IPS DF 6.9 (cell line): ENCODE results near the gene NPY5R.

ENCODE experiments used
- DNase-seq: peaks from one replicate; pipeline ENCODE4 v3.0.0-alpha.2; 2013; ENCODE audit warnings: low read depth, low spot score
- H3K27ac ChIP-seq: one replicate; pipeline ENCODE4 v1.5.1; 2013; ENCODE audit warnings: low read length, control low read depth
- H3K27me3 ChIP-seq: 2 replicates; pipeline ENCODE4 v1.6.1; 2013; ENCODE audit warnings: mild to moderate bottlenecking, low read length; ENCODE audit not compliant: control insufficient read depth, insufficient read depth
- H3K36me3 ChIP-seq: 2 replicates; pipeline ENCODE4 v1.6.1; 2013; ENCODE audit warnings: low read length; ENCODE audit not compliant: control insufficient read depth, insufficient read depth
- H3K4me1 ChIP-seq: 2 replicates; pipeline ENCODE4 v1.6.1; 2013; ENCODE audit warnings: low read length; ENCODE audit not compliant: control insufficient read depth, insufficient read depth
- H3K4me3 ChIP-seq: 2 replicates; pipeline ENCODE4 v1.5.1; 2013; ENCODE audit warnings: mild to moderate bottlenecking, low read length
- H3K9me3 ChIP-seq: 2 replicates; pipeline ENCODE4 v1.6.1; 2013; ENCODE audit warnings: low read length, inconsistent platforms; ENCODE audit not compliant: control insufficient read depth, insufficient read depth
- WGBS: extraction: QIAGEN DNeasy Blood & Tissue Kit; methylation state at CpG from one replicate; pipeline ENCODE4 v1.1.7; 2013; ENCODE audit warnings: mixed read lengths, missing lambda C conversion rate; ENCODE audit not compliant: insufficient read length, insufficient coverage; 5-methylcytosine and 5-hydroxymethylcytosine counted together

Gene NPY5R

GRCh38 chr4:163343604-163344146 lies at the start of gene NPY5R:
Gene NPY5R (plus strand): TSS chr4:163343892. CDS start chr4:163350274, 6,382 bp downstream.
- Histone ChIP-seq H3K27ac (no peak within 1 kb of the TSS), H3K4me3 (peak within 1 kb of the TSS; percentile 78), H3K9me3 (no peaks in the 10 kb centered on the region), H3K36me3 (no peaks in the 10 kb centered on the region), H3K4me1 (no peaks in the 10 kb centered on the region), H3K27me3 (peaks cover 11% of the 10 kb centered on the region)
- no peak for DNase-seq
- no CpG with 5 or more reads among the region's 55 CpGs for WGBS

GRCh38 chr4:163295138-163295537 lies 48.6 kb upstream of the NPY5R start:
- no peak overlapping the region for H3K27ac ChIP-seq
- no peaks in the 10 kb centered on the region for H3K9me3 ChIP-seq
- no peaks in the 10 kb centered on the region for H3K36me3 ChIP-seq
- DNase-seq = no peak
- H3K27me3 ChIP-seq = no peaks in the 10 kb centered on the region
- H3K4me3 ChIP-seq = no peak overlapping the region
- no CpG with 5 or more reads among the region's 3 CpGs for WGBS
- H3K4me1 ChIP-seq = no peaks in the 10 kb centered on the region

GRCh38 chr4:163300445-163300844 lies 43.2 kb upstream of the NPY5R start:
- no peak for DNase-seq
- WGBS = no CpG with 5 or more reads among the region's 3 CpGs
- no peaks in the 10 kb centered on the region for H3K4me1 ChIP-seq
- no peak overlapping the region for H3K27ac ChIP-seq
- H3K27me3 ChIP-seq = no peaks in the 10 kb centered on the region
- H3K4me3 ChIP-seq = no peak overlapping the region
- no peaks in the 10 kb centered on the region for H3K9me3 ChIP-seq
- no peaks in the 10 kb centered on the region for H3K36me3 ChIP-seq

- no peak for DNase-seq
- no CpG with 5 or more reads among the region's 2 CpGs for WGBS
- no peaks in the 10 kb centered on the region for H3K36me3 ChIP-seq
- no peaks in the 10 kb centered on the region for H3K9me3 ChIP-seq
- no peaks in the 10 kb centered on the region for H3K4me1 ChIP-seq
- no peak overlapping the region for H3K27ac ChIP-seq
- H3K4me3 ChIP-seq = no peak overlapping the region
- no peaks in the 10 kb centered on the region for H3K27me3 ChIP-seq
These were observed 40.6 kb upstream of the NPY5R start for GRCh38 chr4:163303069-163303468.

- no CpG with 5 or more reads among the region's 1 CpG for WGBS
- H3K27me3 ChIP-seq = no peaks in the 10 kb centered on the region
- no peak overlapping the region for H3K4me3 ChIP-seq
- H3K36me3 ChIP-seq = no peaks in the 10 kb centered on the region
- H3K9me3 ChIP-seq = no peaks in the 10 kb centered on the region
- H3K27ac ChIP-seq = no peak overlapping the region
- no peak for DNase-seq
- H3K4me1 ChIP-seq = no peaks in the 10 kb centered on the region
These were observed 34.2 kb upstream of the NPY5R start for GRCh38 chr4:163309466-163309865.

GRCh38 chr4:163317110-163317509 lies 26.6 kb upstream of the NPY5R start:
- no CpG with 5 or more reads among the region's 1 CpG for WGBS
- DNase-seq = no peak
- H3K4me1 ChIP-seq = no peaks in the 10 kb centered on the region
- no peak overlapping the region for H3K4me3 ChIP-seq
- peaks cover 3% of the 10 kb centered on the region for H3K9me3 ChIP-seq
- no peaks in the 10 kb centered on the region; the same call in 1 of the 2 replicates for H3K36me3 ChIP-seq
- H3K27ac ChIP-seq = no peak overlapping the region
- H3K27me3 ChIP-seq = no peaks in the 10 kb centered on the region

GRCh38 chr4:163330916-163331628 lies 12.6 kb upstream of the NPY5R start:
- no peak for DNase-seq
- peaks cover 10% of the 10 kb centered on the region; the same call in 1 of the 2 replicates for H3K27me3 ChIP-seq
- no peaks in the 10 kb centered on the region; the same call in 1 of the 2 replicates for H3K4me1 ChIP-seq
- no peak overlapping the region; the same call in 1 of the 2 replicates for H3K4me3 ChIP-seq
- WGBS = 100% methylated on average over 2 of the region's 16 CpGs
- H3K36me3 ChIP-seq = no peaks in the 10 kb centered on the region
- H3K9me3 ChIP-seq = no peaks in the 10 kb centered on the region
- H3K27ac ChIP-seq = no peak overlapping the region

- H3K27ac ChIP-seq = no peak overlapping the region
- DNase-seq = no peak
- H3K27me3 ChIP-seq = peaks cover 10% of the 10 kb centered on the region; the same call in 1 of the 2 replicates
- peak overlapping the region; percentile 80 for H3K4me3 ChIP-seq
- WGBS = no CpG with 5 or more reads among the region's 58 CpGs
- H3K9me3 ChIP-seq = no peaks in the 10 kb centered on the region
- no peaks in the 10 kb centered on the region; the same call in 1 of the 2 replicates for H3K4me1 ChIP-seq
- no peaks in the 10 kb centered on the region for H3K36me3 ChIP-seq
These were observed 11.9 kb upstream of the NPY5R start for GRCh38 chr4:163331629-163332376.

- no peak within 1 kb of the TSS for H3K27ac ChIP-seq
- peaks cover 10% of the 10 kb centered on the region; the same call in 1 of the 2 replicates for H3K27me3 ChIP-seq
- no peaks in the 10 kb centered on the region; the same call in 1 of the 2 replicates for H3K4me1 ChIP-seq
- no peak for DNase-seq
- H3K36me3 ChIP-seq = no peaks in the 10 kb centered on the region
- no peaks in the 10 kb centered on the region for H3K9me3 ChIP-seq
- peak within 1 kb of the TSS; percentile 80 for H3K4me3 ChIP-seq
- no CpG with 5 or more reads among the region's 36 CpGs for WGBS
These were observed 10.9 kb upstream of the NPY5R start, which contains the start of gene NPY1R for GRCh38 chr4:163332526-163333406. Gene NPY1R (minus strand): TSS chr4:163332596. CDS start chr4:163326554, 6,042 bp downstream.
